Mesodermal cell (in vitro differentiated cells): ENCODE measurements around the gene DSG1. TPM values are rescaled to one million over a fixed set of nuclear protein-coding genes. Genes with fewer than 3 reads are reported as not detected.
"Not testable (repeated sequence)": the region's sequence is repeated elsewhere in the genome, so short reads cannot be mapped to it uniquely, and the experiment has no call there.

Source experiments
- H3K27ac ChIP-seq: 2 replicates; pipeline ENCODE4 v1.7.0; 2013; ENCODE audit warnings: mild to moderate bottlenecking, low read depth, low read length, moderate library complexity; ENCODE audit not compliant: severe bottlenecking
- H3K36me3 ChIP-seq: 2 replicates; pipeline ENCODE4 v1.7.1; 2013; ENCODE audit warnings: mild to moderate bottlenecking, low read length, moderate library complexity; ENCODE audit not compliant: control insufficient read depth, insufficient read depth
- H3K4me1 ChIP-seq: one replicate; pipeline ENCODE4 v1.7.1; 2013; ENCODE audit warnings: mild to moderate bottlenecking, low read length; ENCODE audit not compliant: insufficient read depth, control insufficient read depth, poor library complexity, severe bottlenecking
- H3K4me3 ChIP-seq: 2 replicates; pipeline ENCODE4 v1.7.0; 2013; ENCODE audit warnings: low read length, control low read depth, mild to moderate bottlenecking; ENCODE audit not compliant: insufficient read depth, poor library complexity, severe bottlenecking; ENCODE audit errors: extremely low read depth
- H3K9me3 ChIP-seq: 2 replicates; pipeline ENCODE4 v1.7.1; 2013; ENCODE audit warnings: mild to moderate bottlenecking, low read length, moderate library complexity; ENCODE audit not compliant: control insufficient read depth
- WGBS, 2 experiments: methylation state at CpG; one replicate each; pipeline ENCODE4 v1.1.5; 2013; ENCODE audit warnings: missing lambda C conversion rate in 2 of 2; ENCODE audit not compliant: insufficient coverage in 2 of 2; 5-methylcytosine and 5-hydroxymethylcytosine counted together
- polyA plus RNA-seq, 2 experiments: library from polyadenylated mRNA; stranded (reverse); fragments of 50-300 nt; gene quantifications; one replicate each; pipeline ENCODE4 v1.2.3, GENCODE V29; 2013

Gene DSG1
- not detected for polyA plus RNA-seq (2013, experiment 1 of 2)
- polyA plus RNA-seq (2013, experiment 2 of 2) = not detected

- 77 to 100% methylated on average over 2 of the region's 3 CpGs for WGBS, 2 experiments
- Histone ChIP-seq H3K4me1 (no peaks in the 10 kb centered on the region), H3K36me3 (no peaks in the 10 kb centered on the region), H3K27ac (no peak within 1 kb of the TSS), H3K9me3 (no peaks in the 10 kb centered on the region), H3K4me3 (no peak within 1 kb of the TSS)
Observed at GRCh38 chr18:31317860-31318259, at the start of gene DSG1. Gene DSG1, plus strand, starts transcription at chr18:31318160. Its CDS starts 141 bp downstream, at chr18:31318301.

- no peaks in the 10 kb centered on the region for H3K4me1 ChIP-seq
- no peaks in the 10 kb centered on the region for H3K36me3 ChIP-seq
- WGBS, 2 experiments = 100% methylated on average over 1 of the region's 1 CpG; no CpG with 5 or more reads in 1 of the 2 experiments
- H3K9me3 ChIP-seq = no peaks in the 10 kb centered on the region
- H3K27ac ChIP-seq = no peak overlapping the region
- H3K4me3 ChIP-seq = no peak overlapping the region
Observed at GRCh38 chr18:31268985-31269406, 49.0 kb upstream of the DSG1 start.

DNA sequence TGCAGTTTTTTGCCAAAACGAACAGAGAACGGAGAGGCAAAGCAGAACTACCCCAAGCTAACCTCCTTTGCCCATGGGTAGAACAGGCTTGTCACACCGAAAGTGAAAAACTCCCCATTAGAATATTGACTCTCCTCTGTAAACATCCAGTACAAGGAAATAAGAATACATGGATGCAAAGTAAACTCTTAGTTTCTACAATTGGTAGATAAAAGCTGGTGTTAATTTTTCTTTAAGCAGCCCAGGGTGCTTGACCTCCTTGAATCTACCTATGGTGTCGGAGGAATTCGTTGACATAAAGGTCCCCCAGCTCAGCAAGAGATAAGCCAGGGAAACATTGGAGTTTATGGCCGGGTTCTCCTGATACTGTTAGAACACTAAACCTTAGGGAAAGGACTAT is 48.4 kb upstream of the DSG1 start:
- 87 to 92% methylated on average over 4 of the region's 6 CpGs for WGBS, 2 experiments
- Histone ChIP-seq H3K27ac (peak overlapping the region; percentile 13), H3K36me3 (no peaks in the 10 kb centered on the region)

GRCh38 chr18:31270578-31270977 is 47.4 kb upstream of the DSG1 start:
- 82 to 92% methylated on average over 2 to 3 of the region's 4 CpGs for WGBS, 2 experiments
- H3K4me1 ChIP-seq = peaks cover 4% of the 10 kb centered on the region
- H3K36me3 ChIP-seq = no peaks in the 10 kb centered on the region
- H3K27ac ChIP-seq = no peak overlapping the region
- H3K9me3 ChIP-seq = no peaks in the 10 kb centered on the region
- H3K4me3 ChIP-seq = no peak overlapping the region

More for the DNA sequence above, 48.4 kb upstream of the DSG1 start:
- Histone ChIP-seq H3K9me3 (no peaks in the 10 kb centered on the region), H3K4me3 (no peak overlapping the region), H3K4me1 (no peaks in the 10 kb centered on the region)

- 80 to 97% methylated on average over 1 to 4 of the region's 5 CpGs for WGBS, 2 experiments
- no peak overlapping the region for H3K4me3 ChIP-seq
- H3K9me3 ChIP-seq = no peaks in the 10 kb centered on the region
- H3K4me1 ChIP-seq = peaks cover 13% of the 10 kb centered on the region
- H3K27ac ChIP-seq = no peak overlapping the region
- no peaks in the 10 kb centered on the region for H3K36me3 ChIP-seq
Observed at GRCh38 chr18:31273812-31274527, 44.0 kb upstream of the DSG1 start.

DNA sequence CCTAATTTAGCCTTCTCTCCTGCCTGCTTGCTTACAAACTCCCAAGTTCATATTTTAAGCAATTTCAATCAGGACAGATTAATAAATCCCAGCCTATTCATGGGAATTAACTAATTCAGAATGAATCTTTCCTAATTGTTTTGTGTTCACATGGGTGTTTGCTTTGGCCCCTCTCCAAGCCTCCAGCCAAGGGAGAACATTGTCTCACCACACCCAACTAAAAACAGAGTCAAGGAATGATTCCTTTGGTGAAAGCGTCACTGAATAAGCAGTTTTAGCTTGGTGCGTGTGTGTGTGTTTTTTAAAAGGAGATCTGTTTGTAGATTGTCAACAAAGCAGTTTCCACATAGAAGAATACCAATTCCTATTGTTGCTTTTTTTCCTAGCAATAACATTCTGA is 43.0 kb upstream of the DSG1 start:
- Histone ChIP-seq H3K27ac (no peak overlapping the region), H3K9me3 (no peaks in the 10 kb centered on the region), H3K36me3 (no peaks in the 10 kb centered on the region), H3K4me1 (peaks cover 22% of the 10 kb centered on the region), H3K4me3 (no peak overlapping the region)
- no CpG with 5 or more reads among the region's 2 CpGs for WGBS, 2 experiments

DNA sequence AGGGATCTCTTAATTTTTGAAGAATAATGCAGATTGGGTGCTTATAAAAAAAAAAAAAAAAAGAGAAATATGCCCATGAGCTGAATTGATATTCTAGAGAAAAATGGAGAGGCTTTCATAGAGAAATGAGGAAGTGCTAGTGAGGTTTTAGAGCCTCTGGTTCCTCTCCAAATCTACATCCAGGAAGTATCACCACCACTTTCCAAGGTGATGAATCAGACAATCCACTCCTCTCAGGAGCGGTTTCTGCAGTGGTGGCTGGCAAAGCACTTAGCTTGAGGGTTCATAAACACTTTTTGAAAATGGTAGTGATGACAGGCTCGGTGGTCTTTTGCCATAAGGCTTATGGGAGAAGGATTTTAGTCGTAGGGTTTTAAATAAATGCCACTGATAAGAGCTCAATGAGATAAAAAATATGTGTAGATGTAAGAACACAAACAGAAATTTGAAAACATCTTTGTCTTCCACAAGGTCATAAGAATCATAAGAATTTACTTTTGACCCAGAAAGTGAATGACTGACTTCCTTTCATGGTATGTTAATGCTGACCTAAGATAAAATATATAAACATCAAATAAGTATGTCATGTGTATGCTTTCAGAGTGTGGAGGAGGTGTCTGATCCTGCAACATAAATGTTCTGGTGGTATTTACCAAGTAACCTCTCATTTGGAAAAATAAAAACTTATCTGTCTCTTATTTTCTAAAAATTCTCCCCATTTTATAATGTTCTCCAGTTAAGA is 42.1 kb upstream of the DSG1 start:
- 83 to 100% methylated on average over 1 to 3 of the region's 3 CpGs for WGBS, 2 experiments
- H3K4me1 ChIP-seq = peaks cover 24% of the 10 kb centered on the region
- no peak overlapping the region for H3K4me3 ChIP-seq
- no peaks in the 10 kb centered on the region for H3K36me3 ChIP-seq
- H3K9me3 ChIP-seq = no peaks in the 10 kb centered on the region
- H3K27ac ChIP-seq = no peak overlapping the region

DNA sequence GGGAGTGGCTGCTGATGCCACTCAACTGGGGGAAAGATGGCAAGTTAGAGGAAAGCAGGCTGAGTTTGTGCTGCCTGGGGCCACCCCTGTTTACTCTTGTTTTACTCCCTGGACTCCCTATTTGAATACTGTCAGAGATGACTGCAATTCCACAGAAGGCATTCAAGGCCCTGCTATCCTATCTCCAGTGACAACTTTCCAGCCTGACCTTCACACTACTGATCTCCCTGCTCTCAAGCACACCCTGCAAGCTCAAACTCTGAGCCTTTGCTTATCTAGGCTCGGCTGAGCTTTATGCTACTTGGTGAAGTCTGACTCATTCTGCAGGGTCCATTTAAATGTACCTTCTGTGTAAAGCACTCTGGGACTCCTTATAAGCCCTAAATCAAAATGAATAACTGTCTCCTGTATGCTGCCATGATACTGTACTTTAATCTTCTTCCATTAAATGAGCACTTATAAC is 39.3 kb upstream of the DSG1 start:
- WGBS, 2 experiments = 57 to 60% methylated on average over 1 of the region's 1 CpG

DNA sequence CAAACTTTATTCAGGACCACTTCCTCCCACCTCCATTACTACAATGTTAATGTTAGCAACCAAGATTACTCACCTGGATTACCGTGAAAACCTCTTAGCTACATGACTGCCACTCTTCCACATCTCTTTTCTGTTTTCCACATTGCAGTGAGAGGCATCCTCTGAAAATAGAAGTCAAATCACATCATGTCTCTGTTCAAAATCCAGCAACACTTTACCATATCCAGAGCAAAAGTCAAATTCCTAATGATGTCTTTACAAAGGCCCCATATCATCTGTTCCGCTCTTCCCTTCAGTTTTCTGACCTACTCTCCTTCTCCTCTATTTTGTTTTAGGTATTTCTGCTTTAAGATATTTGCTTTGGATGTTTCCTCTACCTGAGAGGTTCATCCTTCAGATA is 37.5 kb upstream of the DSG1 start:
- 100% methylated on average over 1 of the region's 2 CpGs for WGBS, 2 experiments

More for the DNA sequence above, 39.3 kb upstream of the DSG1 start:
- peak overlapping the region; percentile 2 for H3K27ac ChIP-seq
- no peaks in the 10 kb centered on the region for H3K36me3 ChIP-seq
- H3K9me3 ChIP-seq = no peaks in the 10 kb centered on the region
- no peak overlapping the region for H3K4me3 ChIP-seq
- H3K4me1 ChIP-seq = peaks cover 24% of the 10 kb centered on the region

GRCh38 chr18:31281437-31281836 is 36.5 kb upstream of the DSG1 start:
- no peak overlapping the region for H3K4me3 ChIP-seq
- no peaks in the 10 kb centered on the region for H3K36me3 ChIP-seq
- H3K27ac ChIP-seq = no peak overlapping the region

More for the DNA sequence above, 37.5 kb upstream of the DSG1 start:
- Histone ChIP-seq H3K36me3 (no peaks in the 10 kb centered on the region), H3K9me3 (no peaks in the 10 kb centered on the region), H3K27ac (no peak overlapping the region), H3K4me3 (no peak overlapping the region), H3K4me1 (peaks cover 21% of the 10 kb centered on the region)

GRCh38 chr18:31289446-31289845 is 28.5 kb upstream of the DSG1 start:
- H3K9me3 ChIP-seq = peaks cover 11% of the 10 kb centered on the region
- 100% methylated on average over 1 of the region's 3 CpGs; no CpG with 5 or more reads in 1 of the 2 experiments for WGBS, 2 experiments
- H3K4me1 ChIP-seq, H3K4me3 ChIP-seq, H3K36me3 ChIP-seq, H3K27ac ChIP-seq: not testable (repeated sequence)

More at GRCh38 chr18:31281437-31281836, 36.5 kb upstream of the DSG1 start:
- no peaks in the 10 kb centered on the region for H3K9me3 ChIP-seq
- peaks cover 17% of the 10 kb centered on the region for H3K4me1 ChIP-seq
